Liver (tissue), 9 donors: ENCODE results near the gene PLA2G6. TPM values are rescaled to one million over a fixed set of nuclear protein-coding genes. Genes with fewer than 3 reads are reported as not detected.

Experiments
- DNase-seq: peaks from one replicate; pipeline ENCODE4 v3.0.0-alpha.2; 2017; ENCODE audit warnings: low spot score
- H3K27ac ChIP-seq, 2 donors: one replicate each; pipeline ENCODE4 v1.7.0; 2013; ENCODE audit warnings: inconsistent platforms in 2 of 2, low read length in 2 of 2, control low read depth in 1 of 2, low read depth in 1 of 2, mild to moderate bottlenecking in 1 of 2
- H3K27me3 ChIP-seq, 4 donors: one replicate each; pipeline versions ENCODE4 v1.6.1 to v1.7.0; 2013; ENCODE audit warnings: low read length in 3 of 4, inconsistent platforms in 1 of 4, mild to moderate bottlenecking in 1 of 4, moderate library complexity in 1 of 4; ENCODE audit not compliant: control insufficient read depth in 4 of 4, insufficient read depth in 4 of 4
- H3K36me3 ChIP-seq, 4 donors: one replicate each; pipeline versions ENCODE4 v1.6.1 to v1.7.0; 2013; ENCODE audit warnings: low read length in 3 of 4, mild to moderate bottlenecking in 3 of 4, low read depth in 1 of 4, moderate library complexity in 1 of 4; ENCODE audit not compliant: control insufficient read depth in 4 of 4, insufficient read depth in 3 of 4
- H3K4me1 ChIP-seq, 4 donors: one replicate each; pipeline versions ENCODE4 v1.6.1 to v1.7.0; 2013; ENCODE audit warnings: low read length in 3 of 4, mild to moderate bottlenecking in 3 of 4, moderate library complexity in 1 of 4; ENCODE audit not compliant: control insufficient read depth in 4 of 4, insufficient read depth in 4 of 4
- H3K4me3 ChIP-seq, 3 donors: one replicate each; pipeline versions ENCODE4 v1.6.1 to v1.7.0; 2013; ENCODE audit warnings: low read length in 3 of 3, control low read depth in 1 of 3, low read depth in 1 of 3, mild to moderate bottlenecking in 1 of 3
- H3K9ac ChIP-seq, 2 donors: one replicate each; pipeline ENCODE4 v1.7.0; 2013; ENCODE audit warnings: low read length in 2 of 2, mild to moderate bottlenecking in 2 of 2, moderate library complexity in 2 of 2, control low read depth in 1 of 2, low read depth in 1 of 2
- H3K9me3 ChIP-seq, 4 donors: one replicate each; pipeline versions ENCODE4 v1.6.1 to v1.7.0; 2013; ENCODE audit warnings: low read length in 3 of 4; ENCODE audit not compliant: control insufficient read depth in 4 of 4
- CTCF ChIP-seq: fragments of 150-350 bp; IDR thresholded peaks from 2 replicates; pipeline ENCODE4 v1.5.1; 2017; ENCODE audit warnings: improper control_type of control experiment, low read depth, low read length; ENCODE audit not compliant: missing input control
- EGR1 ChIP-seq, 2 donors: IDR thresholded peaks; 2 replicates each; pipeline ENCODE4 v1.6.1; 2016 to 2018; ENCODE audit warnings: antibody characterized with exemption in 2 of 2, low read depth in 2 of 2
- FOXA1 ChIP-seq: IDR thresholded peaks from 2 replicates; pipeline ENCODE4 v1.6.1; 2016; ENCODE audit warnings: antibody characterized with exemption
- FOXA2 ChIP-seq: IDR thresholded peaks from 2 replicates; pipeline ENCODE4 v1.6.1; 2016; ENCODE audit warnings: antibody characterized with exemption
- MAX ChIP-seq: IDR thresholded peaks from 2 replicates; pipeline ENCODE4 v1.6.1; 2016; ENCODE audit warnings: antibody characterized with exemption
- NR2F2 ChIP-seq: IDR thresholded peaks from 2 replicates; pipeline ENCODE4 v1.6.1; 2016; ENCODE audit warnings: antibody characterized with exemption
- REST ChIP-seq: IDR thresholded peaks from 2 replicates; pipeline ENCODE4 v1.6.1; 2016; ENCODE audit warnings: antibody characterized with exemption, mild to moderate bottlenecking
- SP1 ChIP-seq: IDR thresholded peaks from 2 replicates; pipeline ENCODE4 v1.6.1; 2018; ENCODE audit warnings: antibody characterized with exemption, mild to moderate bottlenecking
- TAF1 ChIP-seq: conservative IDR thresholded peaks from 2 replicates; pipeline ENCODE4 v1.6.1; 2016; ENCODE audit warnings: antibody characterized with exemption, mild to moderate bottlenecking
- YY1 ChIP-seq: IDR thresholded peaks from 2 replicates; pipeline ENCODE4 v1.6.1; 2016; ENCODE audit warnings: antibody characterized with exemption, mild to moderate bottlenecking
- WGBS: extraction: QIAGEN DNeasy Blood & Tissue Kit; methylation state at CpG from one replicate; pipeline ENCODE4 v1.1.7; 2013; 5-methylcytosine and 5-hydroxymethylcytosine counted together
- polyA plus RNA-seq, 2 donors: library from polyadenylated mRNA; stranded (reverse) in 1 of 2; unstranded in 1 of 2; fragments of 200-250 nt in 1 of 2; fragments of >200 nt in 1 of 2; fragmentation: Nextera tagmentation in 1 of 2; extraction: Ambion mirVana in 1 of 2; gene quantifications; one replicate each; pipeline versions ENCODE4 v1.2.1 to v1.2.3, GENCODE V29; 2013 to 2015
- total RNA-seq, 2 donors: library from RNA; depleted of rRNA; stranded (reverse); fragments of >200 nt; gene quantifications; one replicate each; pipeline ENCODE4 v1.2.3, GENCODE V29; 2014
- TF ChIP-seq, protein P1 (sequence below): IDR thresholded peaks from 2 replicates; pipeline ENCODE4 v1.6.1; 2016; ENCODE audit warnings: antibody characterized with exemption
- TF ChIP-seq, protein P2 (sequence below): IDR thresholded peaks from 2 replicates; pipeline ENCODE4 v1.6.1; 2016; ENCODE audit warnings: antibody characterized with exemption
- donor health status: healthy.
- donor health status: healthy.
- donor health status: healthy.
- donor health status: healthy.
- donor health status: healthy.

Gene PLA2G6
- total and polyA plus RNA-seq, 4 donors: 5.7 to 9.0 (median 7.2) TPM

DNA sequence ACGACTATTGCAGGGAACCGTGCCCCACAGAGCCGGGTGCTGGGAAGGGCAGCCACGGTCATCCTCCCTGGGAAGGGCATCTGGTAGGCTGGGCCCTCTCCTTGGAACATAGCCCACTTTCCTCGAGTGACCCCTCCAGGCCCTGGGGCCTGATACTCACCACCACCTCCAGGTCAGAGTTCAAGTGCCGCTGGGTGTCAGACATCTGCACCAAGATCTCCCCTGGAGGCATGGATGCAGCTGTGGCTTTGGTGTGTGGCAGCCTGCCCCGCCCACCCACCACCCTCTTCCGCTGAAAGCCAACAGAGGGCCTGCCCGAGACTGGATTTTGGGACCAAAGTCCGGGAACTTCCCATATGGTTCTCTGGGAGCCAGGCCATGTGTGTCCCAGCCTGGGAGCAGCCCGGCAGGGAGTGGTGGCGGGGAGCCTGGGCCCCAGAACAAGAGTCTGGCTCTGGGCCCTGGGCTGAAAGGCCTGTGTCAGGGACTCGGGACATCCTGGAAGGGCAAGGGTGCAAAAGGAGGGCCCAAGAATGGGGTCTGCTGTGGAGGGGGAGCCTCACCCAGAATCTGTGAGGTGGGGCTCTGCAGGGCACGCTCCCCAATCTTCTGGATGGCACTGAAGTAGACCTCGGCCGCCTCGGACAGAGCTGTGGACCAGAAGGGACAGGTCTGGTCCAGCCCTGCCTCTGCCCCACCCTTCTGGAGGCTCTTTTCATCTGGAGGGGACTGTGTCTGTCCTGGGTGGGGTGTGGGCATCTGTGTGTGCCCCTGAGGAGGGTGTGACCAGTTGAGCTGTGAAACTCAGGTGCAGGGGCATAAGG, 73.7 kb downstream of the PLA2G6 start (continued):
- peak; percentile 8 to 41 for TF ChIP-seq EGR1 (IDR thresholded peaks at IDR 0.05; ENCODE audit: low read depth in 2 of 2)

GRCh38 chr22:38106814-38107578, 74.6 kb downstream of the PLA2G6 start:
- TF ChIP-seq NR2F2 (no peak), TAF1 (no peak), EGR1 (IDR thresholded peaks at IDR 0.05; ENCODE audit: low read depth in 2 of 2) (no peak), REST (no peak), CTCF (no peak), SP1 (no peak), FOXA1 (no peak), YY1 (no peak), MAX (no peak), FOXA2 (no peak)
- TF ChIP-seq, protein P1, sequence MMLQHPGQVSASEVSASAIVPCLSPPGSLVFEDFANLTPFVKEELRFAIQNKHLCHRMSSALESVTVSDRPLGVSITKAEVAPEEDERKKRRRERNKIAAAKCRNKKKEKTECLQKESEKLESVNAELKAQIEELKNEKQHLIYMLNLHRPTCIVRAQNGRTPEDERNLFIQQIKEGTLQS: no peak
- TF ChIP-seq, protein P2, sequence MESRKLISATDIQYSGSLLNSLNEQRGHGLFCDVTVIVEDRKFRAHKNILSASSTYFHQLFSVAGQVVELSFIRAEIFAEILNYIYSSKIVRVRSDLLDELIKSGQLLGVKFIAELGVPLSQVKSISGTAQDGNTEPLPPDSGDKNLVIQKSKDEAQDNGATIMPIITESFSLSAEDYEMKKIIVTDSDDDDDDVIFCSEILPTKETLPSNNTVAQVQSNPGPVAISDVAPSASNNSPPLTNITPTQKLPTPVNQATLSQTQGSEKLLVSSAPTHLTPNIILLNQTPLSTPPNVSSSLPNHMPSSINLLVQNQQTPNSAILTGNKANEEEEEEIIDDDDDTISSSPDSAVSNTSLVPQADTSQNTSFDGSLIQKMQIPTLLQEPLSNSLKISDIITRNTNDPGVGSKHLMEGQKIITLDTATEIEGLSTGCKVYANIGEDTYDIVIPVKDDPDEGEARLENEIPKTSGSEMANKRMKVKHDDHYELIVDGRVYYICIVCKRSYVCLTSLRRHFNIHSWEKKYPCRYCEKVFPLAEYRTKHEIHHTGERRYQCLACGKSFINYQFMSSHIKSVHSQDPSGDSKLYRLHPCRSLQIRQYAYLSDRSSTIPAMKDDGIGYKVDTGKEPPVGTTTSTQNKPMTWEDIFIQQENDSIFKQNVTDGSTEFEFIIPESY: no peak
- H3K36me3 ChIP-seq: no peaks in the 10 kb centered on the region
- no peaks in the 10 kb centered on the region for H3K27me3 ChIP-seq
- peaks cover 11 to 21% (median 16%) of the 10 kb centered on the region in 4 donors for H3K4me1 ChIP-seq
- no peaks in the 10 kb centered on the region for H3K9me3 ChIP-seq
- H3K9ac ChIP-seq: no peak overlapping the region
- no peak overlapping the region for H3K4me3 ChIP-seq
- H3K27ac ChIP-seq: no peak overlapping the region
- DNase-seq: no peak
- WGBS: 84% methylated on average over 17 of the region's 17 CpGs
